Esophagus (tissue), 2 donors: ENCODE measurements around the gene ICAM5. TPM values are rescaled to one million over a fixed set of nuclear protein-coding genes. Genes with fewer than 3 reads are reported as not detected.
A peak's percentile ranks its signal among the peaks of the same experiment; 100 is the strongest.

Experiments used
- H3K27ac ChIP-seq, 2 donors: one replicate each; pipeline ENCODE4 v1.5.1; 2013; ENCODE audit warnings: low read depth in 2 of 2, mild to moderate bottlenecking in 2 of 2, inconsistent platforms in 1 of 2, low read length in 1 of 2, moderate library complexity in 1 of 2
- H3K27me3 ChIP-seq, 2 donors: one replicate each; pipeline ENCODE4 v1.6.1; 2013; ENCODE audit warnings: low read length in 2 of 2, control low read depth in 1 of 2, mild to moderate bottlenecking in 1 of 2; ENCODE audit not compliant: insufficient read depth in 2 of 2, control insufficient read depth in 1 of 2
- H3K36me3 ChIP-seq, 2 donors: one replicate each; pipeline ENCODE4 v1.6.1; 2013; ENCODE audit warnings: low read length in 1 of 2; ENCODE audit not compliant: control insufficient read depth in 2 of 2, insufficient read depth in 2 of 2
- H3K4me1 ChIP-seq, 2 donors: one replicate each; pipeline ENCODE4 v1.6.1; 2013; ENCODE audit warnings: low read length in 1 of 2; ENCODE audit not compliant: control insufficient read depth in 2 of 2, insufficient read depth in 2 of 2
- H3K4me3 ChIP-seq, 2 donors: one replicate each; pipeline ENCODE4 v1.5.1; 2013; ENCODE audit warnings: low read length in 2 of 2, mild to moderate bottlenecking in 2 of 2, low read depth in 1 of 2, moderate library complexity in 1 of 2
- H3K9me3 ChIP-seq, 2 donors: one replicate each; pipeline ENCODE4 v1.6.1; 2013; ENCODE audit warnings: mild to moderate bottlenecking in 2 of 2, low read depth in 1 of 2, low read length in 1 of 2, moderate library complexity in 1 of 2; ENCODE audit not compliant: control insufficient read depth in 2 of 2, insufficient read depth in 1 of 2
- WGBS, 2 donors: extraction: QIAGEN DNeasy Blood & Tissue Kit; methylation state at CpG; one replicate each; pipeline ENCODE4 v1.1.7; 2013; 5-methylcytosine and 5-hydroxymethylcytosine counted together
- polyA plus RNA-seq, 2 donors: library from polyadenylated mRNA; stranded (reverse); fragments of 200-250 nt; gene quantifications; one replicate each; pipeline ENCODE4 v1.2.3, GENCODE V29; 2013
- donor health status: healthy with polysubstance abuse.
- donor health status: Bipolar disorder and iron deficiency.

The ICAM5 gene
- polyA plus RNA-seq, 2 donors = 0.27 to 0.45 TPM

GRCh38 chr19:10295847-10296591, 6.3 kb downstream of the ICAM5 start:
- Histone ChIP-seq H3K4me1 (peaks cover 2 to 36% of the 10 kb centered on the region in 2 donors), H3K9me3 (peaks cover 0 to 14% of the 10 kb centered on the region in 2 donors), H3K27me3 (peaks cover 0 to 10% of the 10 kb centered on the region in 2 donors), H3K36me3 (no peaks in the 10 kb centered on the region), H3K4me3 (peak overlapping the region; percentile 13 to 28), H3K27ac (no peak overlapping the region)
- WGBS, 2 donors = 6 to 10% methylated on average over 50 to 58 of the region's 58 CpGs

- Histone ChIP-seq H3K36me3 (no peaks in the 10 kb centered on the region), H3K27me3 (no peaks in the 10 kb centered on the region), H3K4me1 (peaks cover 0 to 12% of the 10 kb centered on the region in 2 donors), H3K4me3 (no peak overlapping the region), H3K27ac (no peak overlapping the region), H3K9me3 (no peaks in the 10 kb centered on the region)
- WGBS, 2 donors = 45 to 51% methylated on average over 14 of the region's 14 CpGs
Measured at GRCh38 chr19:10299545-10300458, 10.1 kb downstream of the ICAM5 start.

GRCh38 chr19:10305139-10305806, 15.5 kb downstream of the ICAM5 start:
- Histone ChIP-seq H3K36me3 (peaks cover 0 to 2% of the 10 kb centered on the region in 2 donors), H3K9me3 (no peaks in the 10 kb centered on the region), H3K4me1 (no peaks in the 10 kb centered on the region), H3K27ac (no peak overlapping the region), H3K27me3 (no peaks in the 10 kb centered on the region), H3K4me3 (no peak overlapping the region)
- WGBS, 2 donors = 79 to 81% methylated on average over 17 of the region's 17 CpGs

GRCh38 chr19:10306327-10306726, 16.6 kb downstream of the ICAM5 start:
- Histone ChIP-seq H3K27me3 (no peaks in the 10 kb centered on the region), H3K4me1 (no peaks in the 10 kb centered on the region), H3K4me3 (no peak overlapping the region), H3K36me3 (peaks cover 3 to 9% of the 10 kb centered on the region in 2 donors), H3K9me3 (no peaks in the 10 kb centered on the region), H3K27ac (no peak overlapping the region)
- 91 to 95% methylated on average over 5 of the region's 5 CpGs for WGBS, 2 donors

- Histone ChIP-seq H3K4me3 (no peak within 1 kb of the TSS), H3K27ac (no peak within 1 kb of the TSS), H3K36me3 (peaks cover 3 to 9% of the 10 kb centered on the region in 2 donors), H3K27me3 (no peaks in the 10 kb centered on the region), H3K9me3 (no peaks in the 10 kb centered on the region), H3K4me1 (no peaks in the 10 kb centered on the region)
- 89 to 93% methylated on average over 24 of the region's 24 CpGs for WGBS, 2 donors
Measured at GRCh38 chr19:10309423-10309822, 19.7 kb downstream of the ICAM5 start, which contains the start of gene ZGLP1. ZGLP1 (minus strand) TSS chr19:10309815.

GRCh38 chr19:10315335-10316214, 25.8 kb downstream of the ICAM5 start, which contains the start of gene FDX2:
FDX2 (minus strand) TSS chr19:10316015; CDS start chr19:10315996, 19 bp downstream.
- H3K9me3 ChIP-seq = no peaks in the 10 kb centered on the region
- H3K4me3 ChIP-seq = peak within 1 kb of the TSS; percentile 68 to 88
- peak within 1 kb of the TSS; percentile 19 to 59 for H3K27ac ChIP-seq
- H3K27me3 ChIP-seq = no peaks in the 10 kb centered on the region
- 1% methylated on average over 39 to 55 of the region's 55 CpGs for WGBS, 2 donors
- H3K36me3 ChIP-seq = peaks cover 4 to 22% of the 10 kb centered on the region in 2 donors
- H3K4me1 ChIP-seq = peaks cover 0 to 2% of the 10 kb centered on the region in 2 donors

GRCh38 chr19:10316229-10317044, 26.7 kb downstream of the ICAM5 start:
- Histone ChIP-seq H3K4me1 (peaks cover 0 to 2% of the 10 kb centered on the region in 2 donors), H3K27me3 (no peaks in the 10 kb centered on the region), H3K27ac (no peak overlapping the region), H3K36me3 (peaks cover 3 to 25% of the 10 kb centered on the region in 2 donors), H3K9me3 (no peaks in the 10 kb centered on the region), H3K4me3 (peak overlapping the region in 1 of 2 donors; percentile 88)
- 62 to 67% methylated on average over 19 of the region's 19 CpGs for WGBS, 2 donors
